SIG-M5 treated with dmso at 0.1 percent for 504 hours (cell line): ENCODE data around the gene IKZF4.
"Not testable (repeated sequence)": the region's sequence is repeated elsewhere in the genome, so short reads cannot be mapped to it uniquely, and the experiment has no call there.

Source experiments
- DNase-seq: peaks from one replicate; lab custom pipeline; 2025; ENCODE audit not compliant: unreplicated experiment; lab: John Stamatoyannopoulos, UW

IKZF4 gene

DNA sequence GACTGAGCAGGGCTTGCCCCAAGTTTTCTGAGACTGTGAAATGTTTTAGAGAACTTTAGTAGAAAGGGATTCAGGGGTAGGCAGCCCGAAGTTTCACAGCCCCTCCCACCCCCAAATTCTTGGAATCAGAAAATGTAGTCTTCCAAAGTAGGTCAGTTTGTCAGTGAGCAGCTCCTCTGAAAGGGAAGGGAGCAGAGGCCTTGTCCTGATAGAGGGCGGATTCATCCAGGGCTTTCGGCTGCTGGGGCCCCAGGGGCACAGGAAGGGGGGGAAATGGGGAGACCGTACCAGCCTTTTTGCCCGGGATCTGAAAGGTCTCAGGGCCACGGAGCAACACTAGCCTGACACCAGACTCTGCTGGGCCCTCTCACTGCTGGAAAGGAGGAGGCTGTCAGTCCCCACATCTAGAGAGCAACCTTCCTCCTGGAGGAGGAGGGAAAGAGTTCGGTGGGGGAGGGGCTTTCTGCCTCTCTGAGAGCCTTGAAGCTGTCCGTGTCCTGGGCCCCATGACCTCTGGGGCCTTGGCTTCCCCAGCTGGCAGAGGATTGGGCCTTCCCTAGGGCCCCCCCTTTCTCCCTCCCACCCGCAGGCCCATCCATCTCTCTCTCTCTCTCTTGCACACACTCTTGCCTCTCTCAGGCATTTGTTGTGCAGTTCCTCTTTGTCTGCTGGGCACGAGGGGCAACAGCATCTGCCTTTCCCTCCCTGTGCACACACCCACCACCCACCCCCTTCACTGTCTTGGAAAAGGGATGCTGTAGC lies at the start of gene IKZF4:
IKZF4 (plus strand) TSS at position 621 of the 762 bp plus-strand sequence. CDS start 451 bp downstream, outside the sequence.
- peak; percentile 19 for DNase-seq

DNA sequence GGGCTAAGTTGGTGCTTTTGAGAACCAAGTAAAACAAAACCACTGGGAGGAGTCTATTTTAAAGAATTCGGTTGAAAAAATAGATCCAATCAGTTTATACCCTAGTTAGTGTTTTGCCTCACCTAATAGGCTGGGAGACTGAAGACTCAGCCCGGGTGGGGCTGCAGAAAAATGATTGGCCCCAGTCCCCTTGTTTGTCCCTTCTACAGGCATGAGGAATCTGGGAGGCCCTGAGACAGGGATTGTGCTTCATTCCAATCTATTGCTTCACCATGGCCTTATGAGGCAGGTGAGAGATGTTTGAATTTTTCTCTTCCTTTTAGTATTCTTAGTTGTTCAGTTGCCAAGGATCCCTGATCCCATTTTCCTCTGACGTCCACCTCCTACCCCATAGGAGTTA lies 48.8 kb upstream of the IKZF4 start:
- no peak for DNase-seq

- no peak for DNase-seq
Observed at GRCh38 chr12:55972456-55972855, 48.4 kb upstream of the IKZF4 start.

- peak; percentile 44 for DNase-seq
Observed at GRCh38 chr12:55972911-55973598, 47.8 kb upstream of the IKZF4 start.

GRCh38 chr12:55973599-55974307 lies 47.1 kb upstream of the IKZF4 start, which contains the start of gene RAB5B:
Gene RAB5B, plus strand, starts transcription at chr12:55974078. Its CDS starts 12,883 bp downstream, at chr12:55986961.
- peak; percentile 100 for DNase-seq

DNA sequence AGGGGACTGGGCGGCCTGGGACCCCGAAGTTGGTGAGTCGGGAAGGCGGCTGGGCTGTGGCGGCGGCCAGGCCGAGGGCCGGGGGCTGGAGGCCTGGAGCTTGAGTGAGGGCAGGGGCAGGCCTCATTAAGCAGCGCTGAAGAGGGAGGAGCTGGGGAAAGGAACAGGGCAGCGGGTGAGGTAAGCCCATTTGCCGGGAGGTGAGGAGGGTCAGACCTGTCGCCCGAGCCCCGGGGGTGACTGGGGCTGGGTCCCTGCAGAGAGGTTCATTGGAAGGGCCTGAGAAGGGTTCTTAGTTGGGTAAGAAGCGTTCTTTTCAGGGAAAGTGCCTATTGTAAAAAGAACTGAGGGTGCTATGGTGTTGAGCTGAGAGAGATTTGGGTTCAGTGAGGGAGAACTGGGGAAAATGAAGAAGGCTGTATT lies 46.5 kb upstream of the IKZF4 start:
- DNase-seq, result peak; percentile 37

DNA sequence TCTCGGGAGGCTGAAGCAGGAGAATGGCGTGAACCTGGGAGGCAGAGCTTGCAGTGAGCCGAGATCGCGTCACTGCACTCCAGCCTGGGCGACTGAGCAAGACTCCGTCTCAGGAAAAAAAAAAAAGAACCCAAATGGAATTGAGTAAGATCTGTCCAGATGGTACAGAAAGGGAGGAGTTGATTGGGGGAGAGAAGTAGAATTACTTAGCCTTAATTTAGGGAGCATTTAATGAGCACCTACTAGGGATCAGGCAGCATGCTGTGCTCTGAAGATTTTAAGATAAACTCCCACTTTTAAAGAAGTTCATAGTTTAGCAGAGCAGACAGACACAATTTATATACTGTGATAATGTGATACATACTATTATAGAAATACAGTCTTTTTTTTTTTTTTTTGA lies 42.5 kb upstream of the IKZF4 start:
- DNase-seq, result no peak

- no peak for DNase-seq
Observed at GRCh38 chr12:55979069-55979468, 41.8 kb upstream of the IKZF4 start.

GRCh38 chr12:55981882-55982281 lies 39.0 kb upstream of the IKZF4 start:
- DNase-seq, result not testable (repeated sequence)

- DNase-seq, result peak; percentile 21
Observed at GRCh38 chr12:55982319-55982936, 38.4 kb upstream of the IKZF4 start.

DNA sequence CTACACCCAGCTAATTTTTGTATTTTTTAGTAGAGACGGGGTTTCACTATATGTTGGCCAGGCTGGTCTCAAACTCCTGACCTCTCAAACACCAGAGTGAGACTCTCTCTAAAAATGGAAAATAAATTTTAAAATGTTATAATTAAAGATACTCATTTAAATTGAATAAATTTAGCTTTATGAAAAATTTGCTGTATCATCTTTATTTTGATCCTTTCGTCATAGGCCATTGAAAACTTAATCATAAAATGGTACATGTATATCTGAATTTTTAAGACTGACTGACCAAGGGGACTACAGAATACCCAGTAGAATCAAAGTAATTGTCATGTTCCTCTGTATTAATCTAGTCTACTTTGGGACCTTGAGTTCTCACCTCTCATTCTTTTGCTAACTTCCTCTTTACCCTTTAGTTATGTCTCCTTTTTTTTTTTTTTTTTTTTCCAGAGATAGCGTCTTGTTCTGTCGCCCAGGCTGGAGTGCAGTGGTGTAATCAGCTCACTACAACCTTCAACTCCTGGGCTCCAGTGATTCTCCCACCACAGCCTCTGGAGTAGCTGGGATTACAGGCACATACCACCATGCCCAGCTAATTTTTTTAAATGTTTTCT lies 37.5 kb upstream of the IKZF4 start:
- DNase-seq, result peak; percentile 61

- DNase-seq, result no peak
Observed at GRCh38 chr12:55984861-55985260, 36.0 kb upstream of the IKZF4 start.

DNA sequence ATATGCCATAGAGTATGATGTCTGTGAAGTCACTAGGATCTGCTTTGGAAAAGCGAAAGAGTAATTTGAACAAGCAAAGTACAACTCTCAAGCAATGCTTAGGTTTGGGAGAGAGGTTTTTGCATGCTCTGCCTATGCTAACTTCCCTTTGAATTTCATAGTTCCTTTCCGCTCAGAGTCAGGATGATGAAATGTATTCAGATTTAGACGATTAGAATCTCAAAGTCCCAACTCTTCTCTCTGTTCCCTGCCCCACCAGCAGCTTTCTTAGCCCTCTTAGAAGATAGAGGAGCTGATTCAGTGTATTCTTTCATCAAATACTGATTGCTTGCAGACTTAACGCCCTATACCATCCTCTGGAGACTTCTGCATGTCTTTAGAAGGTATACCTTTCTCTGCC lies 35.5 kb upstream of the IKZF4 start:
- no peak for DNase-seq

- DNase-seq, result not testable (repeated sequence)
Observed at GRCh38 chr12:55985976-55986375, 34.9 kb upstream of the IKZF4 start.

- no peak for DNase-seq
Observed at GRCh38 chr12:55991110-55991509, 29.7 kb upstream of the IKZF4 start.

GRCh38 chr12:55993230-55993853 lies 27.5 kb upstream of the IKZF4 start:
- no peak for DNase-seq

- no peak for DNase-seq
Observed at GRCh38 chr12:55995366-55995765, 25.5 kb upstream of the IKZF4 start.

DNA sequence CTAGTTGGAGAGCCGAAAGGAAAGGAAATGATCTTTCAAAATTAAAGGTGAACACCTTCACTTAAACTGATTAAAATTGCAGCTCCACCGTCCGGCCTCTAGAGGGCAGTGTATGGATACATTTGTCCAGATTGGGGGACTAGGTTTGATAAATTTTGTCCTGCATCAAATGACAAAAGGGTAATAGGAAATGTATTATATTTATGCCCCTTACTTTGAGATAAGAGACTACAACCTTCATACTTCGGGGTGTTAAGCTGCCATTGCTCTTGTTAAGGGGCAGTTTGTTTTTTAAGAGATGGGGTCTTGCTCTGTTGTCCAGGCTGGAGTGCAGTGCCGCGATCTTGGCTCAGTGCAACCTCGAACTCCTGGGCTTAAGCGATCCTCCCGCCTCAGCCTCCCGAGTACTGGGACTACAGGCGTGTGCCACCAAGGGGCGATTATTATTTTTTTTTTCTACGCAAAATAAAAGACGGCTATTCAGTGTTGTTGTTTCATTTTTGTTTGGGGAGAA lies 24.6 kb upstream of the IKZF4 start:
- DNase-seq, result peak; percentile 67

DNA sequence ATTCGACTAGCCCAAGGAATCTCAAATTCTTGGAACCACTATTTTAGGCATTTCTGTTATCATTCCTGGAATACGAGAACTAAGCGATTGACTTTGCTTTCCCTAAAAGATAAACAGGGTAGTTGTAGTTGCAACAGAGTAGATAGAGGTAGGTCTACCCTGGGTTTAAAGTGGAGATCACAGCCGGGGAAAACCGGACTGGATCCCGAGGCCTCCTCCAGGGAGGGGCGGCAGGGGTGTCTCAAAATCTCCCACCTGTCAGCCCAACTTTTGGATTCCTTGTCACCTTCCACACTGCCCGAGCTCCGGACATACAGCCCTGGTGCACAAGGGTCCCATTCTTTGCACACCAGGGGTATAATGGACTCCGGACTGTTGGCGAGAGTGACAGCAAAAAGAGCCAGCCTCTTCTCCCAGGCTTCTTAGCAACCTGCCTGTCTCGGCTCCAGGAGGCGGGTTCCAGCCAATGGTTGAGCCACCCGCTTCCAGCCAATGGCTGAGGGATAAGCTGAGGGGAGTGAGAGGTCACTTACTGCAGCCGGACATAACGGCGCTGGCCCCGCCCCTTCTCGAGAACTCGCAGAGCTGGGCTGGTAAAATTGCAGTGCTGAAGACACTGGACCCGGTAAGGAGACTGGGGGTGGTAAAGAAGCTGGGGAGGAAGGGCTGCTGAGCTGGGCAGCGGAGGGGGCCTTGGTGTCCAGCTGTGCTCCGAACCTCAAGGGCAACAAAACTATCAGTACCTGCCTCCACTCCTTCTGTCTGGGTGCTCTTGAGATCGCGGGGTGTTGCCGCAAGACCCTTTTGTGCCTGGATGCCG lies 23.9 kb upstream of the IKZF4 start, which contains the start of gene SUOX:
SUOX (plus strand) TSS at position 562 of the 820 bp plus-strand sequence. CDS start 4,946 bp downstream, outside the sequence.
- peak; percentile 69 for DNase-seq
